HepG2 (cell line): ENCODE data around the gene SMIM45.

ENCODE experiments used
- ELF1 ChIP-seq: sonication (generic); formaldehyde crosslinking; IDR thresholded peaks from 2 replicates; pipeline ENCODE4 v1.4.0; 2020; ENCODE audit warnings: missing genetic modification reagents
- ERF ChIP-seq: IDR thresholded peaks from 2 replicates; pipeline ENCODE4 v1.6.1; 2018; ENCODE audit warnings: missing biosample characterization, missing genetic modification reagents
- GATAD1 ChIP-seq: IDR thresholded peaks from 2 replicates; pipeline ENCODE4 v1.6.1; 2016; ENCODE audit warnings: missing genetic modification reagents, missing compliant biosample characterization
- NFATC3 ChIP-seq: sonication (generic); formaldehyde crosslinking; IDR thresholded peaks from 2 replicates; pipeline ENCODE4 v1.5.1; 2020; ENCODE audit warnings: mild to moderate bottlenecking, missing genetic modification reagents
- PHB2 ChIP-seq: fragments of 450-650 bp; IDR thresholded peaks from 2 replicates; pipeline ENCODE4 v1.6.1; 2018; ENCODE audit not compliant: partially characterized antibody
- SIN3B ChIP-seq: fragments of 150-350 bp; IDR thresholded peaks from 2 replicates; pipeline ENCODE4 v1.6.1; 2014; ENCODE audit warnings: low read length
- TAF1 ChIP-seq: sonication (generic); formaldehyde crosslinking; IDR thresholded peaks from 2 replicates; pipeline ENCODE4 v1.4.0; 2020; ENCODE audit warnings: missing genetic modification reagents
- YEATS2 ChIP-seq: sonication (generic); formaldehyde crosslinking; IDR thresholded peaks from 2 replicates; pipeline ENCODE4 v1.4.0; 2020; ENCODE audit warnings: missing genetic modification reagents, borderline replicate concordance
- ZNF326 ChIP-seq: sonication (generic); formaldehyde crosslinking; IDR thresholded peaks from 2 replicates; pipeline ENCODE4 v1.4.0; 2020; ENCODE audit warnings: missing genetic modification reagents, borderline replicate concordance
- TF ChIP-seq, protein P1 (sequence below): sonication (generic); formaldehyde crosslinking; IDR thresholded peaks from 2 replicates; pipeline ENCODE4 v1.4.0; 2020; ENCODE audit warnings: mild to moderate bottlenecking, missing genetic modification reagents
- TF ChIP-seq, protein P2 (sequence below): sonication (generic); formaldehyde crosslinking; IDR thresholded peaks from 2 replicates; pipeline ENCODE4 v1.5.1; 2020; ENCODE audit warnings: mild to moderate bottlenecking, missing genetic modification reagents
- TF ChIP-seq, protein P3 (sequence below), 2 experiments: fragments of 450-650 bp in 1 of 2; sonication (generic) in 1 of 2; formaldehyde crosslinking in 1 of 2; IDR thresholded peaks; 2 replicates each; pipeline versions ENCODE4 v1.6.1 to v1.8.0; 2016 to 2022; ENCODE audit warnings: antibody characterized with exemption in 1 of 2, mild to moderate bottlenecking in 1 of 2, missing genetic modification reagents in 1 of 2
- TF ChIP-seq, protein P4 (sequence below): sonication (generic); formaldehyde crosslinking; conservative IDR thresholded peaks from 2 replicates; pipeline ENCODE4 v1.8.0; 2022; ENCODE audit warnings: low read depth, missing genetic modification reagents

The SMIM45 gene

DNA sequence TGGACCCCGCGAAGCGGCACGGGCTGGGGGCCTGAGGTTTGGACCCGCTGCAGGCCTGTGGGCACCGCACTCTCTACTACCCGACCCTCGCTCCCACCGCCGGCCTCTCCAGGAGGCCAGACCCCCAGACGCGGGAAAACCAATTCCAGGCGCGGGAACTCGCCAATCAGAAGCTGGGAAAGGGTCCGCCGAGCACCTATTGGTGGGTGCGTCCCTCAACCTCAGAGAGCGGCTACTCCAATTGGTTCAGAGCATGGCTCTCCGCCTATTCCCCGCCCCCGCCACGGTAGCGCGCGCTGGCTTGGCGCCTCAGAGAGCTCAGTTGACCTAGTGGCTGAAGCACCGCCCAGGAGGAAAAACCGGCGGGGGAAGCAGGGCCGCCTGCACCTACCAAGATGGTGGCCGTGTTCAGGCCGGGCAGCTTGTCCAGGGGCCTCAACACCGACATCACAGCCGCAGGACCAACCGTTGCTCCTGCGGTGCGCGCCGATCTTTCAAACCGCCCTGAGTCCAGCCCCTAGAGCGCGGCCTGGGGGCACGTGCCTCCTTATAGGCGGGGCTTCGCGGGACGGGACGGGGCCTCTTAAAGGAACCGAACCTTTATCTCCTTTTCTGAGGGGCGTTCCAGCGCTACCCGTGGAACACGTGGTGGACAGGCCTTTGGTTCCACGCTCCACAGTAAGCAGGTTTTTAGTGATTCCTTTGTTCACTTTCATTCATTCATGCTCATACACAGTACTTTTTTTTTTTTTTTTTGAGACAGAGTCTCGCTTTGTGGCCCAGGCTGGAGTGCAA is 5.1 kb upstream of the SMIM45 start, which contains the start of gene CENPM (continued):
- TF ChIP-seq, protein P1, sequence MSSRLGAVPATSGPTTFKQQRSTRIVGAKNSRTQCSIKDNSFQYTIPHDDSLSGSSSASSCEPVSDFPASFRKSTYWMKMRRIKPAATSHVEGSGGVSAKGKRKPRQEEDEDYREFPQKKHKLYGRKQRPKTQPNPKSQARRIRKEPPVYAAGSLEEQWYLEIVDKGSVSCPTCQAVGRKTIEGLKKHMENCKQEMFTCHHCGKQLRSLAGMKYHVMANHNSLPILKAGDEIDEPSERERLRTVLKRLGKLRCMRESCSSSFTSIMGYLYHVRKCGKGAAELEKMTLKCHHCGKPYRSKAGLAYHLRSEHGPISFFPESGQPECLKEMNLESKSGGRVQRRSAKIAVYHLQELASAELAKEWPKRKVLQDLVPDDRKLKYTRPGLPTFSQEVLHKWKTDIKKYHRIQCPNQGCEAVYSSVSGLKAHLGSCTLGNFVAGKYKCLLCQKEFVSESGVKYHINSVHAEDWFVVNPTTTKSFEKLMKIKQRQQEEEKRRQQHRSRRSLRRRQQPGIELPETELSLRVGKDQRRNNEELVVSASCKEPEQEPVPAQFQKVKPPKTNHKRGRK (CRISPR knock-in tag) = no peak
- TF ChIP-seq ELF1 (CRISPR knock-in tag) (no peak), ZNF326 (CRISPR knock-in tag) (no peak), YEATS2 (CRISPR knock-in tag) (peak; percentile 49; the same call in 1 of the 2 replicates), PHB2 (no peak), GATAD1 (peak; percentile 79), ERF (peak; percentile 25; the same call in 1 of the 2 replicates), SIN3B (peak; percentile 89), NFATC3 (CRISPR knock-in tag) (0 out of 2 replicates have a peak, but pooled peaks have one; percentile 70), TAF1 (peak; percentile 65)
- TF ChIP-seq, protein P2, sequence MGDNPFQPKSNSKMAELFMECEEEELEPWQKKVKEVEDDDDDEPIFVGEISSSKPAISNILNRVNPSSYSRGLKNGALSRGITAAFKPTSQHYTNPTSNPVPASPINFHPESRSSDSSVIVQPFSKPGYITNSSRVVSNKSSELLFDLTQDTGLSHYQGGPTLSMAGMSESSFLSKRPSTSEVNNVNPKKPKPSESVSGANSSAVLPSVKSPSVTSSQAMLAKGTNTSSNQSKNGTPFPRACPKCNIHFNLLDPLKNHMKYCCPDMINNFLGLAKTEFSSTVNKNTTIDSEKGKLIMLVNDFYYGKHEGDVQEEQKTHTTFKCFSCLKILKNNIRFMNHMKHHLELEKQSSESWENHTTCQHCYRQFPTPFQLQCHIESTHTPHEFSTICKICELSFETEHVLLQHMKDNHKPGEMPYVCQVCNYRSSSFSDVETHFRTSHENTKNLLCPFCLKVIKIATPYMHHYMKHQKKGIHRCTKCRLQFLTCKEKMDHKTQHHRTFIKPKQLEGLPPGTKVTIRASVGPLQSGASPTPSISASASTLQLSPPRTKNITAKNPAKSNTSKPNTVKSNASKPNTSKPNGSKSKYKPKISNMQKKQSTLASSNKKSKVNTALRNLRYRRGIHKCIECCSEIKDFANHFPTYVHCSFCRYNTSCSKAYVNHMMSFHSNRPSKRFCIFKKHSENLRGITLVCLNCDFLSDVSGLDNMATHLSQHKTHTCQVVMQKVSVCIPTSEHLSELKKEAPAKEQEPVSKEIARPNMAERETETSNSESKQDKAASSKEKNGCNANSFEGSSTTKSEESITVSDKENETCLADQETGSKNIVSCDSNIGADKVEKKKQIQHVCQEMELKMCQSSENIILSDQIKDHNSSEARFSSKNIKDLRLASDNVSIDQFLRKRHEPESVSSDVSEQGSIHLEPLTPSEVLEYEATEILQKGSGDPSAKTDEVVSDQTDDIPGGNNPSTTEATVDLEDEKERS (CRISPR knock-in tag) = peak; percentile 84
- TF ChIP-seq, protein P3, sequence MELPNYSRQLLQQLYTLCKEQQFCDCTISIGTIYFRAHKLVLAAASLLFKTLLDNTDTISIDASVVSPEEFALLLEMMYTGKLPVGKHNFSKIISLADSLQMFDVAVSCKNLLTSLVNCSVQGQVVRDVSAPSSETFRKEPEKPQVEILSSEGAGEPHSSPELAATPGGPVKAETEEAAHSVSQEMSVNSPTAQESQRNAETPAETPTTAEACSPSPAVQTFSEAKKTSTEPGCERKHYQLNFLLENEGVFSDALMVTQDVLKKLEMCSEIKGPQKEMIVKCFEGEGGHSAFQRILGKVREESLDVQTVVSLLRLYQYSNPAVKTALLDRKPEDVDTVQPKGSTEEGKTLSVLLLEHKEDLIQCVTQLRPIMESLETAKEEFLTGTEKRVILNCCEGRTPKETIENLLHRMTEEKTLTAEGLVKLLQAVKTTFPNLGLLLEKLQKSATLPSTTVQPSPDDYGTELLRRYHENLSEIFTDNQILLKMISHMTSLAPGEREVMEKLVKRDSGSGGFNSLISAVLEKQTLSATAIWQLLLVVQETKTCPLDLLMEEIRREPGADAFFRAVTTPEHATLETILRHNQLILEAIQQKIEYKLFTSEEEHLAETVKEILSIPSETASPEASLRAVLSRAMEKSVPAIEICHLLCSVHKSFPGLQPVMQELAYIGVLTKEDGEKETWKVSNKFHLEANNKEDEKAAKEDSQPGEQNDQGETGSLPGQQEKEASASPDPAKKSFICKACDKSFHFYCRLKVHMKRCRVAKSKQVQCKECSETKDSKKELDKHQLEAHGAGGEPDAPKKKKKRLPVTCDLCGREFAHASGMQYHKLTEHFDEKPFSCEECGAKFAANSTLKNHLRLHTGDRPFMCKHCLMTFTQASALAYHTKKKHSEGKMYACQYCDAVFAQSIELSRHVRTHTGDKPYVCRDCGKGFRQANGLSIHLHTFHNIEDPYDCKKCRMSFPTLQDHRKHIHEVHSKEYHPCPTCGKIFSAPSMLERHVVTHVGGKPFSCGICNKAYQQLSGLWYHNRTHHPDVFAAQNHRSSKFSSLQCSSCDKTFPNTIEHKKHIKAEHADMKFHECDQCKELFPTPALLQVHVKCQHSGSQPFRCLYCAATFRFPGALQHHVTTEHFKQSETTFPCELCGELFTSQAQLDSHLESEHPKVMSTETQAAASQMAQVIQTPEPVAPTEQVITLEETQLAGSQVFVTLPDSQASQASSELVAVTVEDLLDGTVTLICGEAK (IDR thresholded peaks at IDR 0.05) = no peak
- TF ChIP-seq, protein P3 (CRISPR knock-in tag; IDR thresholded peaks at IDR 0.05) = peak; percentile 44
- TF ChIP-seq, protein P4, sequence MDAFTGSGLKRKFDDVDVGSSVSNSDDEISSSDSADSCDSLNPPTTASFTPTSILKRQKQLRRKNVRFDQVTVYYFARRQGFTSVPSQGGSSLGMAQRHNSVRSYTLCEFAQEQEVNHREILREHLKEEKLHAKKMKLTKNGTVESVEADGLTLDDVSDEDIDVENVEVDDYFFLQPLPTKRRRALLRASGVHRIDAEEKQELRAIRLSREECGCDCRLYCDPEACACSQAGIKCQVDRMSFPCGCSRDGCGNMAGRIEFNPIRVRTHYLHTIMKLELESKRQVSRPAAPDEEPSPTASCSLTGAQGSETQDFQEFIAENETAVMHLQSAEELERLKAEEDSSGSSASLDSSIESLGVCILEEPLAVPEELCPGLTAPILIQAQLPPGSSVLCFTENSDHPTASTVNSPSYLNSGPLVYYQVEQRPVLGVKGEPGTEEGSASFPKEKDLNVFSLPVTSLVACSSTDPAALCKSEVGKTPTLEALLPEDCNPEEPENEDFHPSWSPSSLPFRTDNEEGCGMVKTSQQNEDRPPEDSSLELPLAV (CRISPR knock-in tag) = no peak
